Peyer's patch (tissue), 4 donors: Measurements from ENCODE around the gene GRAMD2A. TPM values are rescaled to one million over a fixed set of nuclear protein-coding genes. Genes with fewer than 3 reads are reported as not detected.

ENCODE experiments used
- DNase-seq, 3 donors: peaks; one replicate each; pipeline ENCODE4 v3.0.0-alpha.2; 2017 to 2019
- H3K27ac ChIP-seq, 4 donors: fragments of 200-600 bp; sonication (generic); one replicate each; pipeline ENCODE4 v1.5.1; 2016 to 2019
- H3K27me3 ChIP-seq, 2 donors: fragments of 200-600 bp; sonication (generic); one replicate each; pipeline ENCODE4 v1.5.1; 2019
- H3K36me3 ChIP-seq, 3 donors: fragments of 200-600 bp; sonication (generic); one replicate each; pipeline ENCODE4 v1.5.1; 2016 to 2019
- H3K4me1 ChIP-seq, 4 donors: fragments of 200-600 bp; sonication (generic); one replicate each; pipeline ENCODE4 v1.5.1; 2016 to 2019
- H3K4me3 ChIP-seq, 4 donors: fragments of 200-600 bp; sonication (generic); 1 replicate in 3 of 4; 2 replicates in 1 of 4; pipeline ENCODE4 v1.5.1; 2016 to 2019; ENCODE audit warnings: mild to moderate bottlenecking in 1 of 4
- H3K9me3 ChIP-seq, 4 donors: fragments of 200-600 bp; sonication (generic); one replicate each; pipeline ENCODE4 v1.5.1; 2016 to 2019; ENCODE audit warnings: mild to moderate bottlenecking in 1 of 4
- CTCF ChIP-seq, 6 experiments: fragments of 450-650 bp in 4 of 6; fragments of 200-600 bp in 2 of 6; sonication (generic) in 1 of 6; IDR thresholded peaks; one replicate each; pipeline ENCODE4 v1.5.1; 2017 to 2019; ENCODE audit warnings: antibody characterized with exemption in 6 of 6, mild to moderate bottlenecking in 3 of 6, moderate library complexity in 1 of 6
- POLR2A ChIP-seq, 2 donors: fragments of 450-650 bp; IDR thresholded peaks; one replicate each; pipeline ENCODE4 v1.5.1; 2017; ENCODE audit warnings: antibody characterized with exemption in 2 of 2, mild to moderate bottlenecking in 2 of 2, moderate library complexity in 2 of 2
- total RNA-seq, 4 donors: library from RNA; depleted of rRNA; stranded (reverse); fragments of >200 nt; gene quantifications; one replicate each; pipeline ENCODE4 v1.1.0, GENCODE V29; 2016

The GRAMD2A gene
- total RNA-seq = 10 to 100 TPM in 3 of 4 donors, 1 to 10 TPM in 1; 3.3 to 27.8 (median 20.4) TPM

- peak within 1 kb of the TSS; percentile 25 to 77 (median 53) for H3K4me3 ChIP-seq
- H3K27me3 ChIP-seq = no peaks in the 10 kb centered on the region
- H3K36me3 ChIP-seq = peaks cover 0 to 39% (median 0%) of the 10 kb centered on the region in 3 donors
- DNase-seq = peak in 2 of 3 donors; percentile 63 to 82
- no peak for TF ChIP-seq CTCF (IDR thresholded peaks at IDR 0.05)
- TF ChIP-seq POLR2A (IDR thresholded peaks at IDR 0.05) = peak; percentile 9 to 10
- H3K4me1 ChIP-seq = peaks cover 0 to 35% (median 0%) of the 10 kb centered on the region in 4 donors
- peak within 1 kb of the TSS in 2 of 4 donors; percentile 41 to 61 for H3K27ac ChIP-seq
- no peaks in the 10 kb centered on the region for H3K9me3 ChIP-seq
These were observed at the start of gene GRAMD2A for GRCh38 chr15:72197460-72198355. GRAMD2A (minus strand) TSS chr15:72197787.

GRCh38 chr15:72242775-72243370 is 45.3 kb upstream of the GRAMD2A start:
- Histone ChIP-seq H3K27me3 (no peaks in the 10 kb centered on the region), H3K9me3 (no peaks in the 10 kb centered on the region), H3K4me1 (no peaks in the 10 kb centered on the region), H3K4me3 (no peak overlapping the region), H3K27ac (no peak overlapping the region), H3K36me3 (peaks cover 0 to 45% (median 0%) of the 10 kb centered on the region in 3 donors)
- no peak for DNase-seq
- no peak for TF ChIP-seq CTCF (IDR thresholded peaks at IDR 0.05)
- no peak for TF ChIP-seq POLR2A (IDR thresholded peaks at IDR 0.05)

GRCh38 chr15:72239652-72240051 is 42.1 kb upstream of the GRAMD2A start:
- H3K4me1 ChIP-seq = peaks cover 0 to 14% (median 0%) of the 10 kb centered on the region in 4 donors
- H3K9me3 ChIP-seq = no peaks in the 10 kb centered on the region
- TF ChIP-seq POLR2A (IDR thresholded peaks at IDR 0.05) = no peak
- no peak for TF ChIP-seq CTCF (IDR thresholded peaks at IDR 0.05)
- no peak overlapping the region for H3K4me3 ChIP-seq
- peaks cover 0 to 35% (median 0%) of the 10 kb centered on the region in 3 donors for H3K36me3 ChIP-seq
- H3K27me3 ChIP-seq = no peaks in the 10 kb centered on the region
- H3K27ac ChIP-seq = no peak overlapping the region
- no peak for DNase-seq

DNA sequence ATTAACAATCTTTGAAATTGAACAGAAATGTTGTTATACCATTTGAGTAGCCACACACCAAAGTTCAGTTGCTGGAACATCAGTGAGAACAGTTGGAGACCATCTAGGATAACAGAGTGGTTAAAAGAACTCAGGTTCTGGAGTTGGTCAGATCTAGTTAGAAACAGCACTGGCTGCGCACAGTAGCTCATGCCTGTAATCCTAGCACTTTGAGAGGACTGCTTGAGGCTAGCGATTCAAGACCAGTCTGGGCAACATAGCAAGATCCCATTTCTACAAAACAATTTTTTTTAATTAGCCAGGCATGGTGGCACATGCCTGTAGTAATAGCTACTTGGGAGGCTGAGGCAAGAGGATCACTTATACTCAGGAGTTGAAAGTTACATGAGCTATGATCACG is 41.0 kb upstream of the GRAMD2A start:
- H3K36me3 ChIP-seq = peaks cover 0 to 28% (median 0%) of the 10 kb centered on the region in 3 donors
- peaks cover 0 to 14% (median 0%) of the 10 kb centered on the region in 4 donors for H3K4me1 ChIP-seq
- DNase-seq = no peak
- no peaks in the 10 kb centered on the region for H3K9me3 ChIP-seq
- no peak overlapping the region for H3K4me3 ChIP-seq
- TF ChIP-seq CTCF (IDR thresholded peaks at IDR 0.05) (no peak), POLR2A (IDR thresholded peaks at IDR 0.05) (no peak)
- H3K27ac ChIP-seq = no peak overlapping the region
- H3K27me3 ChIP-seq = no peaks in the 10 kb centered on the region

- H3K9me3 ChIP-seq = no peaks in the 10 kb centered on the region
- peak overlapping the region in 2 of 4 donors; percentile 5 to 15 for H3K27ac ChIP-seq
- TF ChIP-seq CTCF (IDR thresholded peaks at IDR 0.05) = no peak
- TF ChIP-seq POLR2A (IDR thresholded peaks at IDR 0.05) = no peak
- H3K36me3 ChIP-seq = peaks cover 0 to 24% (median 0%) of the 10 kb centered on the region in 3 donors
- H3K27me3 ChIP-seq = no peaks in the 10 kb centered on the region
- no peak for DNase-seq
- no peak overlapping the region for H3K4me3 ChIP-seq
- peaks cover 0 to 14% (median 0%) of the 10 kb centered on the region in 4 donors for H3K4me1 ChIP-seq
These were observed 40.3 kb upstream of the GRAMD2A start for GRCh38 chr15:72237853-72238224.
